Neural crest cell (in vitro differentiated cells): Measurements from ENCODE around the gene ASCC3. TPM values are rescaled to one million over a fixed set of nuclear protein-coding genes. Genes with fewer than 3 reads are reported as not detected.

Experiments used
- DNase-seq: peaks from one replicate; pipeline ENCODE4 v3.0.0; 2021; ENCODE audit warnings: low read depth, mixed read lengths, low spot score
- H3K27ac Mint-ChIP-seq: one replicate; pipeline ENCODE4 v1.8.0; 2021; ENCODE audit warnings: mild to moderate bottlenecking, mixed read lengths; ENCODE audit not compliant: unreplicated experiment
- H3K27me3 Mint-ChIP-seq: 2 replicates; pipeline ENCODE4 v1.8.0; 2021; ENCODE audit warnings: low read depth, mild to moderate bottlenecking, mixed read lengths
- H3K36me3 Mint-ChIP-seq: 2 replicates; pipeline ENCODE4 v1.8.0; 2021; ENCODE audit warnings: low read depth, mild to moderate bottlenecking, mixed read lengths
- H3K4me1 Mint-ChIP-seq: 2 replicates; pipeline ENCODE4 v1.8.0; 2021; ENCODE audit warnings: mixed read lengths
- H3K4me3 Mint-ChIP-seq: one replicate; pipeline ENCODE4 v1.8.0; 2021; ENCODE audit warnings: mild to moderate bottlenecking, mixed read lengths
- H3K9me3 Mint-ChIP-seq: 2 replicates; pipeline ENCODE4 v1.8.0; 2021; ENCODE audit warnings: mixed read lengths
- total RNA-seq: library from RNA; stranded (reverse); gene quantifications from 2 replicates; pipeline ENCODE4 v1.2.1, GENCODE V29; 2021
- TF ChIP-seq, protein P1 (sequence below): fragments of 200-600 bp; sonication (generic); conservative IDR thresholded peaks from 2 replicates; pipeline ENCODE4 v1.5.0; 2021; ENCODE audit warnings: antibody characterized with exemption, mild to moderate bottlenecking

ASCC3 gene
- total RNA-seq, 1 donor from 2014 or later = 31.4 TPM

DNA sequence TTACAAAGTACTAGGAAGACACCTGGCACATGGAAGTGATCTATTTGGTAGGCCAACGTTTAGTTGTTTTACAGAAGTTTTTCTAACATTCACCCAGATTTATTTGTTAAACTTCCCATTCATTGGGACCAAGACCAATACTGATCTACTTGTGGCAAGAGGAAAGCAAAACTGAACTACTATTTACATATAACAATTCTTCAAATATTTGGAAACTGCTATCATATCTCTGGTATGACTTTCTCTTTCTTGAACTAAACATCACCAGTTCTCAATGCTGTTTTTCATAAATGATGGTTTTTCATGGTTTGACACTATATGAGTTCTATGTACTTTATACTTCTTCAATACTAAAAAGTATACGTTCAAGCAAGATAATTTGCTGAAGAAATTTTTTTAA lies 189.2 kb downstream of the ASCC3 start:
- TF ChIP-seq, protein P1, sequence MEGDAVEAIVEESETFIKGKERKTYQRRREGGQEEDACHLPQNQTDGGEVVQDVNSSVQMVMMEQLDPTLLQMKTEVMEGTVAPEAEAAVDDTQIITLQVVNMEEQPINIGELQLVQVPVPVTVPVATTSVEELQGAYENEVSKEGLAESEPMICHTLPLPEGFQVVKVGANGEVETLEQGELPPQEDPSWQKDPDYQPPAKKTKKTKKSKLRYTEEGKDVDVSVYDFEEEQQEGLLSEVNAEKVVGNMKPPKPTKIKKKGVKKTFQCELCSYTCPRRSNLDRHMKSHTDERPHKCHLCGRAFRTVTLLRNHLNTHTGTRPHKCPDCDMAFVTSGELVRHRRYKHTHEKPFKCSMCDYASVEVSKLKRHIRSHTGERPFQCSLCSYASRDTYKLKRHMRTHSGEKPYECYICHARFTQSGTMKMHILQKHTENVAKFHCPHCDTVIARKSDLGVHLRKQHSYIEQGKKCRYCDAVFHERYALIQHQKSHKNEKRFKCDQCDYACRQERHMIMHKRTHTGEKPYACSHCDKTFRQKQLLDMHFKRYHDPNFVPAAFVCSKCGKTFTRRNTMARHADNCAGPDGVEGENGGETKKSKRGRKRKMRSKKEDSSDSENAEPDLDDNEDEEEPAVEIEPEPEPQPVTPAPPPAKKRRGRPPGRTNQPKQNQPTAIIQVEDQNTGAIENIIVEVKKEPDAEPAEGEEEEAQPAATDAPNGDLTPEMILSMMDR = no peak
- Mint-ChIP-seq H3K36me3 (no peaks in the 10 kb centered on the region), H3K4me3 (no peak overlapping the region), H3K27ac (no peak overlapping the region), H3K4me1 (no peaks in the 10 kb centered on the region), H3K9me3 (peaks cover under 1% of the 10 kb centered on the region), H3K27me3 (no peaks in the 10 kb centered on the region)
- no peak for DNase-seq

DNA sequence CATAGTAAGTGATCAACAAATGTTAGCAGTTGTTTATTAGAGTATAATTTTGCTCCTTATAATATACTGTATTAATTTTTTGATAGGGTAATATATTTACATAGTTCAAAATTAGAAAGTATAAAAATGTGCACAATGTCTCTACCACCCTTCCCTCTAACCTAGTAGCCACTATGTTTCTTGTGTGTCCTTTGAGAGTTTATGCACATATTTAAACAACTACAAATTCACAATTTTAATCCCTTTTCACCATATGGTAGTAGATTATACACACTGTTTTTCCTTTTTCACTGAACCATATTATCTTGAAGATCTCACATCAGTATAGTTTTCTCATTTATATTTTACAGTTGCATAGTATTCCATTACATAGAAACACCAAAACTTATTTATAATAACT lies 194.9 kb downstream of the ASCC3 start:
- H3K27me3 Mint-ChIP-seq = no peaks in the 10 kb centered on the region
- H3K36me3 Mint-ChIP-seq = no peaks in the 10 kb centered on the region
- no peaks in the 10 kb centered on the region for H3K4me1 Mint-ChIP-seq
- H3K4me3 Mint-ChIP-seq = no peak overlapping the region
- no peak overlapping the region for H3K27ac Mint-ChIP-seq
- peaks cover 2% of the 10 kb centered on the region for H3K9me3 Mint-ChIP-seq
- DNase-seq = no peak
- TF ChIP-seq, protein P1 = no peak

DNA sequence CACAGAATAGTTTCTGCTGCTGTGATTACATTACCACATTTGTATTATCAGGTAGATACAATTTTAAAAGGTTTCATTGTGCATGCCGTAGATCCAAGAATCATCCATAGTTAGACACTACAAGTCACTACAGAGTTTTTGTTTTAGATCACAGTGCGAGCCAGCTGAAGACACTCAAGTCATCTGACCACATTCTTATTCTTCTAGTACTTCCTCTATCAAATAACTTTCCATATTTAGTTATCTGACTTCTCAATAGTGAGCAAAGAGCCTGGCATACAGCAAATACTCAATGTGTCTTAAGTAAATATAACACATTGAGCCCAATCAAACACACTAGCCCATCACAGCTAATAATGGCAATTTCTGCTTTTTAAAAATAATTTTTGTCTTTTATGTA lies 195.4 kb downstream of the ASCC3 start:
- Mint-ChIP-seq H3K27me3 (no peaks in the 10 kb centered on the region), H3K4me3 (no peak overlapping the region), H3K36me3 (no peaks in the 10 kb centered on the region), H3K27ac (no peak overlapping the region), H3K9me3 (peaks cover 2% of the 10 kb centered on the region), H3K4me1 (no peaks in the 10 kb centered on the region)
- TF ChIP-seq, protein P1 = no peak
- DNase-seq = no peak

DNA sequence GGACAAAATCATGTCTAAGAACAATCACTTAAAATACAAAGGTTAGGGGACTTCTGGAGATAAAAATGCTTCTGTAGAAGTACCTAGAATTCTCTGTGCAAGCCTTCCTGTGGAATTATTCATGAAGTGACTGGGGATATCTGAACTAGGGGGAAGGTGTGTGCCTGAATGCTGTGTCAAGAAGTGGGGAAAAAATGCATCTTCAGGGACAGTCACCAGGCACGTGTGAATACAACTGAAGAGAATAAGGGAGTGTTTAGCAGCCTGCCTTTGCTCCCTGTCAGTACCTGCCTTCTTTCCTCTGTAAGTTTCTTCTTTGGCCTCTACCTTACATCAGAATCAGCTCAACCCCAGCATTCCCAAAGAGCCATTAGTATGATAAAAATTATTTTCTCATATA lies 201.0 kb downstream of the ASCC3 start:
- Mint-ChIP-seq H3K27ac (no peak overlapping the region), H3K36me3 (no peaks in the 10 kb centered on the region), H3K27me3 (no peaks in the 10 kb centered on the region), H3K9me3 (no peaks in the 10 kb centered on the region), H3K4me1 (no peaks in the 10 kb centered on the region), H3K4me3 (no peak overlapping the region)
- no peak for DNase-seq
- TF ChIP-seq, protein P1 = no peak

DNA sequence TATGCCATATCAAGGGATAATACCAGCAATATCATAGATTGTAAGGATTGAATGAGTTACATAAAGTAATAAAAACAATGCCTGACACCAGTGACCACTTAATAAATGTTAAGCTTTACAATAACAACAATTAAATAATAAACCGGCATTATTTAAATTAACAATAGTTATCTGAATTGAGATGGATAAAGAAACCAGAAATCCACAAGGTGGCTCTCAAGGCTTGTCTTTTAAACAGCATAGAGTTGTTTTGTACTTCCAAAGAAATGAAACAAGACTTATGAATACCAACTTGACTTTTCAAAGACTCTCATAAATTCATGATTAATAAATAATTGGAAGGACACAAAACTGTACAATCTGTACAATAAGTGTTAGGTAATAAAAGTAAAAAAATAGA lies 203.1 kb downstream of the ASCC3 start:
- no peaks in the 10 kb centered on the region for H3K36me3 Mint-ChIP-seq
- no peaks in the 10 kb centered on the region for H3K27me3 Mint-ChIP-seq
- DNase-seq = no peak
- H3K27ac Mint-ChIP-seq = no peak overlapping the region
- TF ChIP-seq, protein P1 = no peak
- H3K9me3 Mint-ChIP-seq = no peaks in the 10 kb centered on the region
- peaks cover 5% of the 10 kb centered on the region for H3K4me1 Mint-ChIP-seq
- no peak overlapping the region for H3K4me3 Mint-ChIP-seq

DNA sequence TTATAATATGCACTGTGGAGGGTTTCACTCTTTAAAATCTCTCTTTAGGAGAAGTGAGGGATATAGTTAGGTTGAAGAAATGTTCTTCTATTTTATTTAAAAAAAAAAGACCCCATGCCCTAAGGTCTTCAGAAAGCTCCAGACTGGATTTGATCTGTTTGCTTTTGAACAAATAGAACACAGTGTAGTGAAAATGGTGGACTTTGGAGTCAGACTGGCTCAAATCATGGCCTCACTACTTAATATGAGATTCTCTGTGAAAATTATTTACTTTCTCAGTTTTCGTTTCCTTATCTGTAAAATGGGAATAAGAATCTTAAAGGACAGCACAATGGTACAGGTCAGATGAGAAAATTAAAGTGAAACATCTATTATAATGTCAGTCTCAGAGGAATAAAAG lies 203.9 kb downstream of the ASCC3 start:
- DNase-seq = no peak
- TF ChIP-seq, protein P1 = no peak
- peaks cover 5% of the 10 kb centered on the region for H3K4me1 Mint-ChIP-seq
- H3K9me3 Mint-ChIP-seq = no peaks in the 10 kb centered on the region
- H3K27me3 Mint-ChIP-seq = no peaks in the 10 kb centered on the region
- no peaks in the 10 kb centered on the region for H3K36me3 Mint-ChIP-seq
- H3K4me3 Mint-ChIP-seq = no peak overlapping the region
- no peak overlapping the region for H3K27ac Mint-ChIP-seq
